Muscle of leg (tissue), 16 donors: ENCODE data around the gene ITGB4. TPM values are rescaled to one million over a fixed set of nuclear protein-coding genes. Genes with fewer than 3 reads are reported as not detected.
A peak's percentile ranks its signal among the peaks of the same experiment; 100 is the strongest.

Experiments
- DNase-seq: peaks from one replicate; pipeline ENCODE4 v3.0.0; 2013
- H3K27ac ChIP-seq: one replicate; pipeline ENCODE4 v1.5.1; 2013; ENCODE audit warnings: mild to moderate bottlenecking, low read length, control low read depth
- H3K27me3 ChIP-seq: one replicate; pipeline ENCODE4 v1.6.1; 2013; ENCODE audit warnings: low read length; ENCODE audit not compliant: control insufficient read depth, insufficient read depth
- H3K36me3 ChIP-seq: one replicate; pipeline ENCODE4 v1.6.1; 2013; ENCODE audit warnings: low read length; ENCODE audit not compliant: control insufficient read depth, insufficient read depth
- H3K4me1 ChIP-seq: one replicate; pipeline ENCODE4 v1.6.1; 2013; ENCODE audit warnings: low read length; ENCODE audit not compliant: control insufficient read depth, insufficient read depth
- H3K4me3 ChIP-seq: one replicate; pipeline ENCODE4 v1.5.1; 2013; ENCODE audit warnings: low read length, control low read depth
- H3K9me3 ChIP-seq: replicated peaks from 2 replicates; pipeline ENCODE4 v1.6.1; 2013; ENCODE audit warnings: low read depth, low read length; ENCODE audit not compliant: control insufficient read depth
- WGBS: methylation state at CpG from one replicate; pipeline ENCODE4 v1.1.5; 2013; ENCODE audit warnings: missing lambda C conversion rate; ENCODE audit not compliant: insufficient coverage; 5-methylcytosine and 5-hydroxymethylcytosine counted together
- long read RNA-seq, 11 donors: transcript quantifications; one replicate each; lab custom pipeline, GENCODE V29; 2026
- polyA plus RNA-seq, 8 donors: library from polyadenylated mRNA; unstranded; fragments of 120-200 nt; gene quantifications; one replicate each; pipeline versions ENCODE4 v1.2.1 to v1.2.3, GENCODE V29; 2013; ENCODE audit warnings: inconsistent platforms in 1 of 8, low replicate concordance in 1 of 8; ENCODE audit not compliant: insufficient read length in 8 of 8, insufficient read depth in 1 of 8
- total RNA-seq: library from RNA; stranded (reverse); fragments of 120-200 nt; gene quantifications from one replicate; pipeline ENCODE4 v1.2.4, GENCODE V29; 2013

The ITGB4 gene
- total RNA-seq (1.6 TPM), polyA plus RNA-seq (10 to 100 TPM in 1 of 8 donors, 1 to 10 TPM in 7; 3.1 to 16.7 (median 6.5) TPM)
- long read RNA-seq, donor 1, result 0 reads
- long read RNA-seq, donor 2, result 0 reads
- long read RNA-seq, donor 3, partial matches to known transcripts, result 724 of 744 reads
- long read RNA-seq, donor 3, other reads (novel, unspliced or antisense), result 20 of 744 reads
- long read RNA-seq, donor 4, partial matches to known transcripts, result 8 of 19 reads
- long read RNA-seq, donor 4, other reads (novel, unspliced or antisense), result 11 of 19 reads
- long read RNA-seq, donor 5, partial matches to known transcripts, result 1,073 of 1,134 reads
- long read RNA-seq, donor 5, other reads (novel, unspliced or antisense), result 61 of 1,134 reads
- long read RNA-seq, donor 6, result 0 reads
- long read RNA-seq, donor 7, result 0 reads
- long read RNA-seq, donor 8, result 0 reads
- long read RNA-seq, donor 9, result 0 reads
- long read RNA-seq, donor 10, partial matches to known transcripts, result 5 of 29 reads
- long read RNA-seq, donor 10, other reads (novel, unspliced or antisense), result 24 of 29 reads
- long read RNA-seq, donor 11, result 0 reads

- Histone ChIP-seq H3K9me3 (no peaks in the 10 kb centered on the region), H3K27me3 (peaks cover 42% of the 10 kb centered on the region), H3K27ac (no peak within 1 kb of the TSS), H3K36me3 (no peaks in the 10 kb centered on the region), H3K4me3 (no peak within 1 kb of the TSS), H3K4me1 (peaks cover 5% of the 10 kb centered on the region)
- peak; percentile 25 for DNase-seq
- WGBS, result 2% methylated on average over 63 of the region's 70 CpGs
Measured at GRCh38 chr17:75720656-75721462, at the start of gene ITGB4. Gene ITGB4, plus strand, starts transcription at chr17:75721459. Its CDS starts 3,245 bp downstream, at chr17:75724704.

GRCh38 chr17:75672011-75672410 lies 49.2 kb upstream of the ITGB4 start:
- H3K4me1 ChIP-seq, result peaks cover 2% of the 10 kb centered on the region
- WGBS, result 100% methylated on average over 1 of the region's 5 CpGs
- H3K27ac ChIP-seq, result no peak overlapping the region
- peaks cover 43% of the 10 kb centered on the region for H3K36me3 ChIP-seq
- no peaks in the 10 kb centered on the region for H3K9me3 ChIP-seq
- H3K4me3 ChIP-seq, result no peak overlapping the region
- H3K27me3 ChIP-seq, result no peaks in the 10 kb centered on the region
- DNase-seq, result no peak

- Histone ChIP-seq H3K9me3 (no peaks in the 10 kb centered on the region), H3K27ac (no peak overlapping the region), H3K36me3 (peaks cover 53% of the 10 kb centered on the region), H3K27me3 (no peaks in the 10 kb centered on the region), H3K4me1 (no peaks in the 10 kb centered on the region), H3K4me3 (no peak overlapping the region)
- 100% methylated on average over 1 of the region's 4 CpGs for WGBS
- no peak for DNase-seq
Measured at GRCh38 chr17:75673487-75673886, 47.8 kb upstream of the ITGB4 start.

GRCh38 chr17:75676461-75676860 lies 44.8 kb upstream of the ITGB4 start:
- peaks cover 3% of the 10 kb centered on the region for H3K4me1 ChIP-seq
- WGBS, result no CpG with 5 or more reads among the region's 3 CpGs
- H3K9me3 ChIP-seq, result no peaks in the 10 kb centered on the region
- H3K36me3 ChIP-seq, result peaks cover 56% of the 10 kb centered on the region
- no peak for DNase-seq
- no peak overlapping the region for H3K27ac ChIP-seq
- H3K27me3 ChIP-seq, result no peaks in the 10 kb centered on the region
- no peak overlapping the region for H3K4me3 ChIP-seq

- Histone ChIP-seq H3K4me3 (no peak overlapping the region), H3K36me3 (peaks cover 41% of the 10 kb centered on the region), H3K27me3 (no peaks in the 10 kb centered on the region), H3K9me3 (no peaks in the 10 kb centered on the region), H3K4me1 (peaks cover 7% of the 10 kb centered on the region), H3K27ac (peak overlapping the region; percentile 55)
- 87% methylated on average over 9 of the region's 11 CpGs for WGBS
- no peak for DNase-seq
Measured at GRCh38 chr17:75679706-75680211, 41.5 kb upstream of the ITGB4 start.

- peaks cover 45% of the 10 kb centered on the region for H3K36me3 ChIP-seq
- H3K9me3 ChIP-seq, result no peaks in the 10 kb centered on the region
- H3K4me1 ChIP-seq, result peaks cover 14% of the 10 kb centered on the region
- no peak for DNase-seq
- no peak overlapping the region for H3K27ac ChIP-seq
- no peak overlapping the region for H3K4me3 ChIP-seq
- WGBS, result 97% methylated on average over 9 of the region's 10 CpGs
- no peaks in the 10 kb centered on the region for H3K27me3 ChIP-seq
Measured at GRCh38 chr17:75680431-75680830, 40.8 kb upstream of the ITGB4 start.

GRCh38 chr17:75681289-75681688 lies 40.0 kb upstream of the ITGB4 start:
- Histone ChIP-seq H3K4me1 (peaks cover 16% of the 10 kb centered on the region), H3K27ac (no peak overlapping the region), H3K36me3 (peaks cover 43% of the 10 kb centered on the region), H3K4me3 (no peak overlapping the region), H3K27me3 (no peaks in the 10 kb centered on the region), H3K9me3 (no peaks in the 10 kb centered on the region)
- 100% methylated on average over 1 of the region's 3 CpGs for WGBS
- DNase-seq, result no peak

GRCh38 chr17:75683583-75683982 lies 37.7 kb upstream of the ITGB4 start:
- WGBS, result 96% methylated on average over 3 of the region's 4 CpGs
- Histone ChIP-seq H3K36me3 (peaks cover 37% of the 10 kb centered on the region), H3K9me3 (no peaks in the 10 kb centered on the region), H3K4me1 (peaks cover 29% of the 10 kb centered on the region), H3K27me3 (no peaks in the 10 kb centered on the region), H3K27ac (no peak overlapping the region), H3K4me3 (no peak overlapping the region)
- no peak for DNase-seq

GRCh38 chr17:75684249-75684648 lies 37.0 kb upstream of the ITGB4 start:
- no peak overlapping the region for H3K4me3 ChIP-seq
- no peak for DNase-seq
- peaks cover 35% of the 10 kb centered on the region for H3K36me3 ChIP-seq
- H3K9me3 ChIP-seq, result no peaks in the 10 kb centered on the region
- no CpG with 5 or more reads among the region's 5 CpGs for WGBS
- no peaks in the 10 kb centered on the region for H3K27me3 ChIP-seq
- no peak overlapping the region for H3K27ac ChIP-seq
- peaks cover 31% of the 10 kb centered on the region for H3K4me1 ChIP-seq

- no peak overlapping the region for H3K4me3 ChIP-seq
- H3K9me3 ChIP-seq, result no peaks in the 10 kb centered on the region
- peak overlapping the region; percentile 61 for H3K27ac ChIP-seq
- DNase-seq, result peak; percentile 22
- peaks cover 31% of the 10 kb centered on the region for H3K4me1 ChIP-seq
- H3K27me3 ChIP-seq, result no peaks in the 10 kb centered on the region
- peaks cover 29% of the 10 kb centered on the region for H3K36me3 ChIP-seq
- 54% methylated on average over 3 of the region's 7 CpGs for whole genome bisulfite sequencing
Measured at GRCh38 chr17:75684924-75685323, 36.3 kb upstream of the ITGB4 start.
